ENCODE measurements around the gene TSPAN7.

The TSPAN7 gene

GRCh38 chrX:38552721-38553120 is 8.6 kb upstream of the TSPAN7 start:
- TF ChIP-seq TAF1 (IDR thresholded peaks at IDR 0.05; ENCODE audit: borderline replicate concordance, insufficient read depth, low read length) (no peak), FOXP2 (optimal IDR thresholded peaks at IDR 0.05; ENCODE audit: borderline replicate concordance, extremely low read depth, extremely low read length, insufficient read depth) (no peak), POLR2AphosphoS5 (IDR thresholded peaks at IDR 0.05; ENCODE audit: low read depth, low read length) (no peak), REST (IDR thresholded peaks at IDR 0.05; ENCODE audit: insufficient read depth in 1 of 2, low read depth in 2 of 2, low read length in 2 of 2) (no peak), SIN3A (IDR thresholded peaks at IDR 0.05; ENCODE audit: borderline replicate concordance, insufficient read depth, low read length) (no peak)

GRCh38 chrX:38558686-38559085 is 2.7 kb upstream of the TSPAN7 start:
- TF ChIP-seq POLR2AphosphoS5 (IDR thresholded peaks at IDR 0.05; ENCODE audit: low read depth, low read length) (no peak), FOXP2 (optimal IDR thresholded peaks at IDR 0.05; ENCODE audit: borderline replicate concordance, extremely low read depth, extremely low read length, insufficient read depth) (no peak), SIN3A (IDR thresholded peaks at IDR 0.05; ENCODE audit: borderline replicate concordance, insufficient read depth, low read length) (no peak), REST (IDR thresholded peaks at IDR 0.05; ENCODE audit: insufficient read depth in 1 of 2, low read depth in 2 of 2, low read length in 2 of 2) (no peak), TAF1 (IDR thresholded peaks at IDR 0.05; ENCODE audit: borderline replicate concordance, insufficient read depth, low read length) (no peak)

- no peak for TF ChIP-seq FOXP2 (optimal IDR thresholded peaks at IDR 0.05; ENCODE audit: borderline replicate concordance, extremely low read depth, extremely low read length, insufficient read depth)
- TF ChIP-seq POLR2AphosphoS5 (IDR thresholded peaks at IDR 0.05; ENCODE audit: low read depth, low read length) = no peak
- no peak for TF ChIP-seq TAF1 (IDR thresholded peaks at IDR 0.05; ENCODE audit: borderline replicate concordance, insufficient read depth, low read length)
- no peak for TF ChIP-seq REST (IDR thresholded peaks at IDR 0.05; ENCODE audit: insufficient read depth in 1 of 2, low read depth in 2 of 2, low read length in 2 of 2)
- TF ChIP-seq SIN3A (IDR thresholded peaks at IDR 0.05; ENCODE audit: borderline replicate concordance, insufficient read depth, low read length) = no peak
Measured at GRCh38 chrX:38560776-38561125, 591 bp upstream of the TSPAN7 start.

- TF ChIP-seq POLR2AphosphoS5 (IDR thresholded peaks at IDR 0.05; ENCODE audit: low read depth, low read length) = no peak
- TF ChIP-seq SIN3A (IDR thresholded peaks at IDR 0.05; ENCODE audit: borderline replicate concordance, insufficient read depth, low read length) = no peak
- TF ChIP-seq TAF1 (IDR thresholded peaks at IDR 0.05; ENCODE audit: borderline replicate concordance, insufficient read depth, low read length) = no peak
Measured at GRCh38 chrX:38561951-38562719, 793 bp downstream of the TSPAN7 start.

- TF ChIP-seq SIN3A (IDR thresholded peaks at IDR 0.05; ENCODE audit: borderline replicate concordance, insufficient read depth, low read length) (no peak), REST (IDR thresholded peaks at IDR 0.05; ENCODE audit: insufficient read depth in 1 of 2, low read depth in 2 of 2, low read length in 2 of 2) (no peak), POLR2AphosphoS5 (IDR thresholded peaks at IDR 0.05; ENCODE audit: low read depth, low read length) (no peak), FOXP2 (optimal IDR thresholded peaks at IDR 0.05; ENCODE audit: borderline replicate concordance, extremely low read depth, extremely low read length, insufficient read depth) (no peak), TAF1 (IDR thresholded peaks at IDR 0.05; ENCODE audit: borderline replicate concordance, insufficient read depth, low read length) (no peak)
Measured at GRCh38 chrX:38563030-38563429, 1.7 kb downstream of the TSPAN7 start.

Data from PFSK-1 (cell line).